ENCODE data around the gene NLRP9. TPM values are rescaled to one million over a fixed set of nuclear protein-coding genes. Genes with fewer than 3 reads are reported as not detected.
"Not testable (repeated sequence)": the region's sequence is repeated elsewhere in the genome, so short reads cannot be mapped to it uniquely, and the experiment has no call there.

Gene NLRP9
- total and polyA plus RNA-seq, 8 donors = 0.08 TPM; not detected in 7

DNA sequence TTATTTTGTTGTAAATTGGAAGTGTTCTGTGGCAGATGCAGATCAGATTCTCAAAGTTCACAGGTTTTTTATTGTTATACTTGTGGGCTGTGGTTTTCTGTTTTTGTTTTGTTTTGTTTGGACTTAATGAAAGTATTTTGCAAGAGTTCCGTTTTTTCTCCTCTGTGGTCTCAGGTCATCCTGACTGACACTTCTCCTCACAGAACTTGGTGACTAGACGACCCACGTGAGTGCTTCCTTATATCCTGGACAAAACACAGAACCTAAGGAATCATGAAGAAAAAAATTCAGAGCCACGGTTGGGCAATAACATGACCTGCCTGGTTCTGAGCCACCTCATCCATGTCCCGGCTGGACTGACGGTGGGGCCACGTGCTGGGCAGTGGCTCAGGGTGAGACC lies 28.3 kb upstream of the NLRP9 start:
- Histone ChIP-seq H3K9me3 (no peaks in the 10 kb centered on the region), H3K27me3 (peaks cover 0 to 17% of the 10 kb centered on the region in 2 donors), H3K27ac (no peak overlapping the region), H3K36me3 (no peaks in the 10 kb centered on the region), H3K4me3 (no peak overlapping the region), H3K4me1 (no peaks in the 10 kb centered on the region)
- intact Hi-C loops (cut with DNase I) = no loop called here
- ATAC-seq (no peak), DNase-seq (no peak)
- TF ChIP-seq, protein P1, sequence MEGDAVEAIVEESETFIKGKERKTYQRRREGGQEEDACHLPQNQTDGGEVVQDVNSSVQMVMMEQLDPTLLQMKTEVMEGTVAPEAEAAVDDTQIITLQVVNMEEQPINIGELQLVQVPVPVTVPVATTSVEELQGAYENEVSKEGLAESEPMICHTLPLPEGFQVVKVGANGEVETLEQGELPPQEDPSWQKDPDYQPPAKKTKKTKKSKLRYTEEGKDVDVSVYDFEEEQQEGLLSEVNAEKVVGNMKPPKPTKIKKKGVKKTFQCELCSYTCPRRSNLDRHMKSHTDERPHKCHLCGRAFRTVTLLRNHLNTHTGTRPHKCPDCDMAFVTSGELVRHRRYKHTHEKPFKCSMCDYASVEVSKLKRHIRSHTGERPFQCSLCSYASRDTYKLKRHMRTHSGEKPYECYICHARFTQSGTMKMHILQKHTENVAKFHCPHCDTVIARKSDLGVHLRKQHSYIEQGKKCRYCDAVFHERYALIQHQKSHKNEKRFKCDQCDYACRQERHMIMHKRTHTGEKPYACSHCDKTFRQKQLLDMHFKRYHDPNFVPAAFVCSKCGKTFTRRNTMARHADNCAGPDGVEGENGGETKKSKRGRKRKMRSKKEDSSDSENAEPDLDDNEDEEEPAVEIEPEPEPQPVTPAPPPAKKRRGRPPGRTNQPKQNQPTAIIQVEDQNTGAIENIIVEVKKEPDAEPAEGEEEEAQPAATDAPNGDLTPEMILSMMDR (IDR thresholded peaks at IDR 0.05) = no peak

GRCh38 chr19:55758797-55759196 lies 20.6 kb upstream of the NLRP9 start, which contains the start of gene RFPL4A:
Gene RFPL4A, plus strand, starts transcription at chr19:55759097. Its CDS starts 2,704 bp downstream, at chr19:55761801.
- H3K9me3 ChIP-seq; DNase-seq; intact Hi-C loops (cut with DNase I): not testable (repeated sequence)

GRCh38 chr19:55756808-55757207 lies 18.6 kb upstream of the NLRP9 start:
- H3K4me1 ChIP-seq; DNase-seq; H3K27ac ChIP-seq; H3K9me3 ChIP-seq; H3K4me3 ChIP-seq; H3K36me3 ChIP-seq; intact Hi-C loops (cut with DNase I); ATAC-seq: not testable (repeated sequence)
- peaks cover 0 to 23% of the 10 kb centered on the region in 2 donors for H3K27me3 ChIP-seq

More at GRCh38 chr19:55758797-55759196, 20.6 kb upstream of the NLRP9 start, which contains the start of gene RFPL4A:
- not testable (repeated sequence) for H3K36me3 ChIP-seq, H3K27me3 ChIP-seq, ATAC-seq, H3K4me1 ChIP-seq, H3K27ac ChIP-seq, H3K4me3 ChIP-seq

DNA sequence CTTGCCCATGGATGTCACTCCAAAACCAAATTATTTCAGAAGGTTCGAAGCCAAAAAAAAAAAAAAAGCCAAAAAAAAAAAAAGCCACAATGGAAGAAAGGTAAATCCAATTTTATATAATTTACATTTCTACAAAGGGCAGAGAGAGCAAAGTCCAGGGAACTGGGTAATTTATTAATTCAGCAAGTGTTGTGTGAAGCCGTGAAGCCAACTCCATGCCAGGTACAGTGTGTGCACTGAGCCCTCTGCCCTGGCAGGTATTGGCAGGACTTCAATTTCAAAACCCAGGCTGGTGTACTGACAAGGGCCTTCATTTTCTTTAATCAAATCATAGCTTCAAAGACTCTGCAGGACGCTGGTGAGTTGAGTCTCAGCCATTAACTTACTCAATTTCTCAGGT lies 15.2 kb upstream of the NLRP9 start:
- Histone ChIP-seq H3K36me3 (no peaks in the 10 kb centered on the region), H3K27me3 (peaks cover 0 to 23% of the 10 kb centered on the region in 2 donors), H3K9me3 (no peaks in the 10 kb centered on the region), H3K4me1 (no peaks in the 10 kb centered on the region), H3K4me3 (no peak overlapping the region), H3K27ac (no peak overlapping the region)
- DNase-seq (no peak), ATAC-seq (no peak)
- TF ChIP-seq, protein P1 (IDR thresholded peaks at IDR 0.05) = no peak
- intact Hi-C loops (cut with DNase I) = no loop called here

DNA sequence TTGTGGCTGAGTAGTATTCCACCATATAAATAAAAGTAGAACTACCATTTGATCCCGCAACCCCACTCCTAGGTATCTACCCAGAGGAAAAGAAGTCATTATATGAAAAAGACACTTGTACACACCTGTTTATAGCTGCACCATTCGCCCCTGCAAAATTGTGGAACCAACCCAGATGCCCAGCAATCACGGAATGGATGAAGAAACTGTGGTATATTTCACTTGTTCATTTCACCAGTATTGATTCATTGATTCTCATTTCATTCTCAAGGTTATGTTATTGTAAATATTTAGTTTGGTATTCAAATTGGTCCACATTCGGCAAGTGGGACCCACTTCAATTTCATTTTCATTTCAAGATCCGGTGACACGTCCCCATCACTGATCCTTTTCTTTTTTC lies 12.5 kb upstream of the NLRP9 start:
- ATAC-seq (no peak), DNase-seq (no peak)
- H3K27me3 ChIP-seq = peaks cover 0 to 20% of the 10 kb centered on the region in 2 donors
- H3K36me3 ChIP-seq = no peaks in the 10 kb centered on the region
- no peak overlapping the region for H3K4me3 ChIP-seq
- TF ChIP-seq, protein P1 (IDR thresholded peaks at IDR 0.05) = no peak
- no peaks in the 10 kb centered on the region for H3K4me1 ChIP-seq
- H3K27ac ChIP-seq = no peak overlapping the region
- H3K9me3 ChIP-seq = no peaks in the 10 kb centered on the region
- intact Hi-C loops (cut with DNase I) = no loop called here

- H3K9me3 ChIP-seq; H3K4me3 ChIP-seq; H3K27ac ChIP-seq; intact Hi-C loops (cut with DNase I); DNase-seq; H3K36me3 ChIP-seq; ATAC-seq; H3K27me3 ChIP-seq; H3K4me1 ChIP-seq: not testable (repeated sequence)
Measured at GRCh38 chr19:55730378-55730777, 7.8 kb downstream of the NLRP9 start.

DNA sequence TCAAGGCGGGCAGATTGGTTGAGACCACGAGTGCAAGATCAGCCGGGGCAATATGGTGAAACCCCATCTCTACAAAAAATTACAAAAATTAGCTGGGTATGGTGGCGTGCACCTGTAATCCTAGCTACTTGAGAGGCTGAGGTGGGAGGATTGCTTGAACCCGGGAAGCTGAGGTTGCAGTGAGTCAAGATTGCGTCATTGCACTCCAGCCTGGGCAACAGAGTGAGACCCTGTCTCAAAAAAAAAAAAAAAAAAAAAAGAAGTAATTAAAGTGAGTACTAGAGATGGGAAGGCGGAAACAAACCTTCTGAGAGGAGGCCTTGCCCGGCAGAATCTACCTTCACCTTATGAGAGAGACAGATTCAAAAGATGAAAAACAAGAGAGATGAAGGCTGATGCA lies 14.7 kb downstream of the NLRP9 start:
- TF ChIP-seq, protein P1 (IDR thresholded peaks at IDR 0.05) = no peak
- peaks cover 0 to 22% of the 10 kb centered on the region in 2 donors for H3K27me3 ChIP-seq
- no peak for DNase-seq
- no peaks in the 10 kb centered on the region for H3K4me1 ChIP-seq
- H3K27ac ChIP-seq = no peak overlapping the region
- no peak for ATAC-seq
- H3K4me3 ChIP-seq = no peak overlapping the region
- intact Hi-C loops (cut with DNase I) = no loop called here
- peaks cover 0 to 19% of the 10 kb centered on the region in 2 donors for H3K9me3 ChIP-seq
- H3K36me3 ChIP-seq = no peaks in the 10 kb centered on the region
